ENCODE measurements around the gene NR3C2. TPM values are rescaled to one million over a fixed set of nuclear protein-coding genes. Genes with fewer than 3 reads are reported as not detected.

Gene NR3C2
- total RNA-seq, 1 experiment from 2014 or later = 2.7 TPM

- H3K36me3 ChIP-seq (ENCODE audit: control insufficient read depth in 1 of 2, insufficient read depth in 2 of 2, low read length in 2 of 2) = no peaks in the 10 kb centered on the region
- intact Hi-C loops (cut with micrococcal nuclease) = no loop called here
- H4K20me1 ChIP-seq (ENCODE audit: insufficient read depth) = no peaks in the 10 kb centered on the region
- ChIA-PET POLR2A (no interaction called here), RAD21 (ENCODE audit: low non-redundant PET in 1 of 2, low total read pairs in 2 of 2, uncharacterized antibody in 2 of 2, unreplicated experiment in 2 of 2) (no interaction called here), CTCF (no interaction called here)
- H3K4me2 ChIP-seq (ENCODE audit: low read length) = no peak overlapping the region
- H3K27ac ChIP-seq (ENCODE audit: low read depth, low read length) = no peak overlapping the region
- H3K27me3 ChIP-seq (ENCODE audit: insufficient read depth, low read length) = no peaks in the 10 kb centered on the region
- no peak for ATAC-seq
- no peak for DNase-seq (ENCODE audit: low read depth, low spot score)
- H2AFZ ChIP-seq (ENCODE audit: low read depth, low read length, poor library complexity, severe bottlenecking) = no peak overlapping the region
- H3K9ac ChIP-seq (ENCODE audit: low read length) = no peak overlapping the region
- no peaks in the 10 kb centered on the region for H3K9me2 ChIP-seq (ENCODE audit: insufficient read depth)
- no peak for TF ChIP-seq ATF3 (IDR thresholded peaks at IDR 0.05)
- peak; percentile 80 for TF ChIP-seq CEBPB (IDR thresholded peaks at IDR 0.05; ENCODE audit: low read depth)
- TF ChIP-seq, protein P1, sequence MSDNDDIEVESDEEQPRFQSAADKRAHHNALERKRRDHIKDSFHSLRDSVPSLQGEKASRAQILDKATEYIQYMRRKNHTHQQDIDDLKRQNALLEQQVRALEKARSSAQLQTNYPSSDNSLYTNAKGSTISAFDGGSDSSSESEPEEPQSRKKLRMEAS (IDR thresholded peaks at IDR 0.05) = no peak
- TF ChIP-seq, protein P2, sequence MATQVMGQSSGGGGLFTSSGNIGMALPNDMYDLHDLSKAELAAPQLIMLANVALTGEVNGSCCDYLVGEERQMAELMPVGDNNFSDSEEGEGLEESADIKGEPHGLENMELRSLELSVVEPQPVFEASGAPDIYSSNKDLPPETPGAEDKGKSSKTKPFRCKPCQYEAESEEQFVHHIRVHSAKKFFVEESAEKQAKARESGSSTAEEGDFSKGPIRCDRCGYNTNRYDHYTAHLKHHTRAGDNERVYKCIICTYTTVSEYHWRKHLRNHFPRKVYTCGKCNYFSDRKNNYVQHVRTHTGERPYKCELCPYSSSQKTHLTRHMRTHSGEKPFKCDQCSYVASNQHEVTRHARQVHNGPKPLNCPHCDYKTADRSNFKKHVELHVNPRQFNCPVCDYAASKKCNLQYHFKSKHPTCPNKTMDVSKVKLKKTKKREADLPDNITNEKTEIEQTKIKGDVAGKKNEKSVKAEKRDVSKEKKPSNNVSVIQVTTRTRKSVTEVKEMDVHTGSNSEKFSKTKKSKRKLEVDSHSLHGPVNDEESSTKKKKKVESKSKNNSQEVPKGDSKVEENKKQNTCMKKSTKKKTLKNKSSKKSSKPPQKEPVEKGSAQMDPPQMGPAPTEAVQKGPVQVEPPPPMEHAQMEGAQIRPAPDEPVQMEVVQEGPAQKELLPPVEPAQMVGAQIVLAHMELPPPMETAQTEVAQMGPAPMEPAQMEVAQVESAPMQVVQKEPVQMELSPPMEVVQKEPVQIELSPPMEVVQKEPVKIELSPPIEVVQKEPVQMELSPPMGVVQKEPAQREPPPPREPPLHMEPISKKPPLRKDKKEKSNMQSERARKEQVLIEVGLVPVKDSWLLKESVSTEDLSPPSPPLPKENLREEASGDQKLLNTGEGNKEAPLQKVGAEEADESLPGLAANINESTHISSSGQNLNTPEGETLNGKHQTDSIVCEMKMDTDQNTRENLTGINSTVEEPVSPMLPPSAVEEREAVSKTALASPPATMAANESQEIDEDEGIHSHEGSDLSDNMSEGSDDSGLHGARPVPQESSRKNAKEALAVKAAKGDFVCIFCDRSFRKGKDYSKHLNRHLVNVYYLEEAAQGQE (IDR thresholded peaks at IDR 0.05; ENCODE audit: low read depth) = no peak
- no peaks in the 10 kb centered on the region for H3K4me1 ChIP-seq (ENCODE audit: control insufficient read depth in 1 of 2, insufficient read depth in 2 of 2, low read length in 2 of 2)
- no peak overlapping the region for H3K4me3 ChIP-seq (replicated peaks in 1 of 2; ENCODE audit: low read depth in 1 of 2, low read length in 2 of 2)
- no peaks in the 10 kb centered on the region for H3K79me2 ChIP-seq (ENCODE audit: insufficient read depth, low read length)
- no TSS peak for BruUV-seq (replicated peaks)
- no peaks in the 10 kb centered on the region for H3K9me3 ChIP-seq (ENCODE audit: control insufficient read depth in 1 of 2, insufficient read depth in 1 of 2, low read depth in 1 of 2, low read length in 2 of 2)
Measured at GRCh38 chr4:148030193-148030873, 411.9 kb downstream of the NR3C2 start.

DNA sequence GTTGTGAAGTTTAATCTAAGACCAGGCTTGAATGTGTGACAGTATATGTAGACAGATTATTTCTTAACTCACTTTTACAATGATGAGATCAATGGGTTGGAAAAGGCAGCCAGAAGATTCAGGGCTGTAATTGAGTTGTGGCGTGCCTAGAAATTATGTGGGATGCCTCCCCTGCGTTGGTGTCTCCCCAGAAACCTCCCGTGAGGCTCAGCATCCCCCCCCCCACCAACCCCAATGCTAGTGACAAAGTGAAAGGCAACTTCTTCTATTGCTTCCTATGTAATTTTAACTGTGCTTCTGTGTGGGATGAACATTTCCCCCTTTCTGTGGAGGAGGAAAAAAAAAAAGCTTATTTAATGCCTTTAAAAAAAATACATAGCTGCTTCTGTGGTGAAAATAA is 412.4 kb downstream of the NR3C2 start:
- no peak overlapping the region for H3K9ac ChIP-seq (ENCODE audit: low read length)
- H3K4me1 ChIP-seq (ENCODE audit: control insufficient read depth in 1 of 2, insufficient read depth in 2 of 2, low read length in 2 of 2) = no peaks in the 10 kb centered on the region
- no peaks in the 10 kb centered on the region for H3K9me3 ChIP-seq (ENCODE audit: control insufficient read depth in 1 of 2, insufficient read depth in 1 of 2, low read depth in 1 of 2, low read length in 2 of 2)
- H2AFZ ChIP-seq (ENCODE audit: low read depth, low read length, poor library complexity, severe bottlenecking) = no peak overlapping the region
- no peaks in the 10 kb centered on the region for H3K27me3 ChIP-seq (ENCODE audit: insufficient read depth, low read length)
- no TSS peak for BruUV-seq (replicated peaks)
- no peak overlapping the region for H3K4me2 ChIP-seq (ENCODE audit: low read length)
- ChIA-PET POLR2A (no interaction called here), CTCF (no interaction called here), RAD21 (ENCODE audit: low non-redundant PET in 1 of 2, low total read pairs in 2 of 2, uncharacterized antibody in 2 of 2, unreplicated experiment in 2 of 2) (no interaction called here)
- no peaks in the 10 kb centered on the region for H3K36me3 ChIP-seq (ENCODE audit: control insufficient read depth in 1 of 2, insufficient read depth in 2 of 2, low read length in 2 of 2)
- no peak overlapping the region for H3K4me3 ChIP-seq (replicated peaks in 1 of 2; ENCODE audit: low read depth in 1 of 2, low read length in 2 of 2)
- ATAC-seq = no peak
- H4K20me1 ChIP-seq (ENCODE audit: insufficient read depth) = no peaks in the 10 kb centered on the region
- DNase-seq (ENCODE audit: low read depth, low spot score) = no peak
- no peak overlapping the region for H3K27ac ChIP-seq (ENCODE audit: low read depth, low read length)
- intact Hi-C loops (cut with micrococcal nuclease) = no loop called here
- H3K9me2 ChIP-seq (ENCODE audit: insufficient read depth) = no peaks in the 10 kb centered on the region
- H3K79me2 ChIP-seq (ENCODE audit: insufficient read depth, low read length) = no peaks in the 10 kb centered on the region
- TF ChIP-seq POLR2A (IDR thresholded peaks at IDR 0.05; ENCODE audit: borderline replicate concordance, extremely low read depth, insufficient read depth, insufficient read length) (no peak), POLR2AphosphoS5 (IDR thresholded peaks at IDR 0.05; ENCODE audit: low read depth, low read length) (no peak), FOSL1 (IDR thresholded peaks at IDR 0.05; ENCODE audit: low read depth) (no peak), YY1 (IDR thresholded peaks at IDR 0.05; ENCODE audit: extremely low read depth, insufficient replicate concordance, low read depth, low read length) (no peak), EZH2phosphoT487 (IDR thresholded peaks at IDR 0.05; ENCODE audit: borderline replicate concordance) (no peak), TCF7L2 (IDR thresholded peaks at IDR 0.05; ENCODE audit: borderline replicate concordance, extremely low read depth, insufficient read depth, insufficient read length) (no peak), SRF (IDR thresholded peaks at IDR 0.05; ENCODE audit: low read depth) (no peak), ZFX (IDR thresholded peaks at IDR 0.05) (no peak)
- TF ChIP-seq, protein P3, sequence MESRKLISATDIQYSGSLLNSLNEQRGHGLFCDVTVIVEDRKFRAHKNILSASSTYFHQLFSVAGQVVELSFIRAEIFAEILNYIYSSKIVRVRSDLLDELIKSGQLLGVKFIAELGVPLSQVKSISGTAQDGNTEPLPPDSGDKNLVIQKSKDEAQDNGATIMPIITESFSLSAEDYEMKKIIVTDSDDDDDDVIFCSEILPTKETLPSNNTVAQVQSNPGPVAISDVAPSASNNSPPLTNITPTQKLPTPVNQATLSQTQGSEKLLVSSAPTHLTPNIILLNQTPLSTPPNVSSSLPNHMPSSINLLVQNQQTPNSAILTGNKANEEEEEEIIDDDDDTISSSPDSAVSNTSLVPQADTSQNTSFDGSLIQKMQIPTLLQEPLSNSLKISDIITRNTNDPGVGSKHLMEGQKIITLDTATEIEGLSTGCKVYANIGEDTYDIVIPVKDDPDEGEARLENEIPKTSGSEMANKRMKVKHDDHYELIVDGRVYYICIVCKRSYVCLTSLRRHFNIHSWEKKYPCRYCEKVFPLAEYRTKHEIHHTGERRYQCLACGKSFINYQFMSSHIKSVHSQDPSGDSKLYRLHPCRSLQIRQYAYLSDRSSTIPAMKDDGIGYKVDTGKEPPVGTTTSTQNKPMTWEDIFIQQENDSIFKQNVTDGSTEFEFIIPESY (IDR thresholded peaks at IDR 0.05; ENCODE audit: extremely low read depth, insufficient replicate concordance, low read length) = no peak
